Measurements from ENCODE around the gene AATK. TPM values are rescaled to one million over a fixed set of nuclear protein-coding genes. Genes with fewer than 3 reads are reported as not detected.

AATK gene
- total RNA-seq, 1 donor from 2014 or later = 0.67 TPM

- Mint-ChIP-seq H3K9me3 (ENCODE audit: low read depth) (no peaks in the 10 kb centered on the region), H3K27me3 (ENCODE audit: low read depth) (no peaks in the 10 kb centered on the region), H3K4me3 (ENCODE audit: unreplicated experiment) (no peak overlapping the region), H3K36me3 (ENCODE audit: low read depth) (peaks cover 2% of the 10 kb centered on the region), H3K4me1 (ENCODE audit: low read depth) (no peaks in the 10 kb centered on the region), H3K27ac (ENCODE audit: unreplicated experiment) (no peak overlapping the region)
- TF ChIP-seq, protein P1, sequence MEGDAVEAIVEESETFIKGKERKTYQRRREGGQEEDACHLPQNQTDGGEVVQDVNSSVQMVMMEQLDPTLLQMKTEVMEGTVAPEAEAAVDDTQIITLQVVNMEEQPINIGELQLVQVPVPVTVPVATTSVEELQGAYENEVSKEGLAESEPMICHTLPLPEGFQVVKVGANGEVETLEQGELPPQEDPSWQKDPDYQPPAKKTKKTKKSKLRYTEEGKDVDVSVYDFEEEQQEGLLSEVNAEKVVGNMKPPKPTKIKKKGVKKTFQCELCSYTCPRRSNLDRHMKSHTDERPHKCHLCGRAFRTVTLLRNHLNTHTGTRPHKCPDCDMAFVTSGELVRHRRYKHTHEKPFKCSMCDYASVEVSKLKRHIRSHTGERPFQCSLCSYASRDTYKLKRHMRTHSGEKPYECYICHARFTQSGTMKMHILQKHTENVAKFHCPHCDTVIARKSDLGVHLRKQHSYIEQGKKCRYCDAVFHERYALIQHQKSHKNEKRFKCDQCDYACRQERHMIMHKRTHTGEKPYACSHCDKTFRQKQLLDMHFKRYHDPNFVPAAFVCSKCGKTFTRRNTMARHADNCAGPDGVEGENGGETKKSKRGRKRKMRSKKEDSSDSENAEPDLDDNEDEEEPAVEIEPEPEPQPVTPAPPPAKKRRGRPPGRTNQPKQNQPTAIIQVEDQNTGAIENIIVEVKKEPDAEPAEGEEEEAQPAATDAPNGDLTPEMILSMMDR (IDR thresholded peaks at IDR 0.05) = no peak
- DNase-seq (ENCODE audit: low spot score) = no peak
These were observed 55.0 kb downstream of the AATK start for GRCh38 chr17:81111066-81111465.

DNA sequence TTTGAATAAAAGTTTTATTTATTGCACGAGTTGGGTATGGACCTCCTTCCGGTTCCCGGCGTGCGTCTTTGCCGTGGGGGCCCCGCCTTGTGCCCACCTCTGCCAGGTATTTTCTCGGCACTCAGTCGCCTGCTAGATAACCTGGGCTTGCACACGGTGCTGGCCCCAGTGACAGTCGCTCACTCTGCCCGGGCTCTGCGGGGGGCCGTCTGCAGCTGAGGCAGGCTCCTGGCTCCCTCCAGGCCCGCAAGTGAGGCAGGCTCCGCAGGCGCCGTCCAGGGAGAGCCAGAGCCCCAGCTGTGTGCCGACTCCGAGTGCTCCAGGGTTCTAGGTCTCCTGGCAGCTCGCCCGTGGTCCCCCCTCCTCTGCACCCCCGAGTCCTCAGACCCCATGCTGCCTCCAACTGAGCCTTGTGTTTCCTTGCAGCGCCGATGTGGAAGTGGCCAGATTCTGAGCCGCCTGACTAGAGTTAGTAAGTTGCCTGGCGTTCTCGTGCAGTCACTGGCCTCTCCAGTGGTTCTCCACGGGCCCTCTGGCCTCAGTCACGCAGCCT lies 55.5 kb downstream of the AATK start:
- no peak overlapping the region for H3K27ac Mint-ChIP-seq (ENCODE audit: unreplicated experiment)
- peaks cover 2% of the 10 kb centered on the region for H3K36me3 Mint-ChIP-seq (ENCODE audit: low read depth)

DNA sequence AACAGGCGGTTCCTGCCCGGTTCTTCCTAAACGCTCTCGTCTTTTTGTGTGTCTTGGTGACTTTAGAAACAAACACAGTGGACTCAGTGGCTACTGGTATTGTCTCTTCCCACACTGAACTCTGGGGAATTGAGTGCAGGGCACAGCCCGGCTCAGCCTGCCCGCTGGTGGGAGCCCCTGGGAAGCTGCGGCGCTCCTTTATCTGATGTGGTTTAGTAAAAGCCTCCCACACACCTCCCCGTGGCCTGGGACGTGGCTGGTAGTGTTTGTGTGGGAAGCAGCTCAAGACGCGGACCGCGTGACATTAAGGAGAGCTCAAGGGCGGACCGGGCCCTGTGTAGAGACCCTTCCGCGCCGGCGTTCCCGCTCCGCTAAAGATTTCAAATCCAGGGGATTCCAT lies 56.1 kb downstream of the AATK start:
- H3K4me1 Mint-ChIP-seq (ENCODE audit: low read depth) = no peaks in the 10 kb centered on the region
- DNase-seq (ENCODE audit: low spot score) = no peak

More for the DNA sequence above, 55.5 kb downstream of the AATK start:
- Mint-ChIP-seq H3K4me1 (ENCODE audit: low read depth) (no peaks in the 10 kb centered on the region), H3K27me3 (ENCODE audit: low read depth) (no peaks in the 10 kb centered on the region), H3K4me3 (ENCODE audit: unreplicated experiment) (no peak overlapping the region), H3K9me3 (ENCODE audit: low read depth) (no peaks in the 10 kb centered on the region)
- TF ChIP-seq, protein P1 (IDR thresholded peaks at IDR 0.05) = no peak
- DNase-seq (ENCODE audit: low spot score) = no peak

GRCh38 chr17:81108220-81108619 lies 57.8 kb downstream of the AATK start:
- Mint-ChIP-seq H3K27ac (ENCODE audit: unreplicated experiment) (no peak overlapping the region), H3K27me3 (ENCODE audit: low read depth) (no peaks in the 10 kb centered on the region)

More for the DNA sequence above, 56.1 kb downstream of the AATK start:
- no peaks in the 10 kb centered on the region for H3K9me3 Mint-ChIP-seq (ENCODE audit: low read depth)
- no peak overlapping the region for H3K4me3 Mint-ChIP-seq (ENCODE audit: unreplicated experiment)
- TF ChIP-seq, protein P1 (IDR thresholded peaks at IDR 0.05) = no peak
- H3K36me3 Mint-ChIP-seq (ENCODE audit: low read depth) = peaks cover 2% of the 10 kb centered on the region
- no peak overlapping the region for H3K27ac Mint-ChIP-seq (ENCODE audit: unreplicated experiment)
- no peaks in the 10 kb centered on the region for H3K27me3 Mint-ChIP-seq (ENCODE audit: low read depth)

DNA sequence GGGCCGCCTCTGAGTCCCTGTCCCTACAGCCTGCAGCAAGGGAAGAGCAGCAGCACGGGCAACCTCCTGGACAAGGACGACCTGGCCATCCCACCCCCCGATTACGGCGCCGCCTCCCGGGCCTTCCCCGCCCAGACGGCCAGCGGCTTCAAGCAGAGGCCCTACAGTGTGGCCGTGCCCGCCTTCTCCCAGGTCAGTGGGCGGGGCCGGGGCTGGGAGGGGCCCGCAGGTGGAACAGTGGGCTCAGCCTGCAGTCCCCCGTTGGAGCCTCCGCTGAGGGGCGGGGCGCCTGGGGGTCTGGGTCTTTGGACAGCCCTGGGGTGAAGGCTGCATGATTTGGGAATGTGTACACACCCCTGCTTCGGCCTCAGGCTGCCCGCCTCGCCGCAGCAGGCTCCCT lies 59.3 kb downstream of the AATK start:
- Mint-ChIP-seq H3K4me1 (ENCODE audit: low read depth) (no peaks in the 10 kb centered on the region), H3K27me3 (ENCODE audit: low read depth) (no peaks in the 10 kb centered on the region), H3K27ac (ENCODE audit: unreplicated experiment) (no peak overlapping the region), H3K9me3 (ENCODE audit: low read depth) (no peaks in the 10 kb centered on the region), H3K36me3 (ENCODE audit: low read depth) (peaks cover 2% of the 10 kb centered on the region), H3K4me3 (ENCODE audit: unreplicated experiment) (no peak overlapping the region)
- TF ChIP-seq, protein P1 (IDR thresholded peaks at IDR 0.05) = no peak
- no peak for DNase-seq (ENCODE audit: low spot score)

More at GRCh38 chr17:81108220-81108619, 57.8 kb downstream of the AATK start:
- H3K9me3 Mint-ChIP-seq (ENCODE audit: low read depth) = no peaks in the 10 kb centered on the region
- no peak overlapping the region for H3K4me3 Mint-ChIP-seq (ENCODE audit: unreplicated experiment)
- TF ChIP-seq, protein P1 (IDR thresholded peaks at IDR 0.05) = no peak
- no peak for DNase-seq (ENCODE audit: low spot score)
- H3K4me1 Mint-ChIP-seq (ENCODE audit: low read depth) = no peaks in the 10 kb centered on the region
- peaks cover 2% of the 10 kb centered on the region for H3K36me3 Mint-ChIP-seq (ENCODE audit: low read depth)
